Measurements from ENCODE around the gene SUPT3H.

SUPT3H gene

GRCh38 chr6:44820759-44821158, 557.0 kb downstream of the SUPT3H start:
- DNase-seq: no peak

- DNase-seq: no peak
These were observed 557.4 kb downstream of the SUPT3H start for GRCh38 chr6:44820321-44820720.

- DNase-seq: no peak
These were observed 566.3 kb downstream of the SUPT3H start for GRCh38 chr6:44811456-44811855.

GRCh38 chr6:44809258-44809657, 568.5 kb downstream of the SUPT3H start:
- no peak for DNase-seq

- DNase-seq: no peak
These were observed 569.6 kb downstream of the SUPT3H start for GRCh38 chr6:44808148-44808547.

GRCh38 chr6:44806656-44807055, 571.1 kb downstream of the SUPT3H start:
- no peak for DNase-seq

- DNase-seq: no peak
These were observed 572.4 kb downstream of the SUPT3H start for GRCh38 chr6:44805238-44805846.

GRCh38 chr6:44804546-44805159, 573.1 kb downstream of the SUPT3H start:
- no peak for DNase-seq

GRCh38 chr6:44804016-44804415, 573.7 kb downstream of the SUPT3H start:
- no peak for DNase-seq

GRCh38 chr6:44800784-44801592, 576.7 kb downstream of the SUPT3H start:
- no peak for DNase-seq

- no peak for DNase-seq
These were observed 577.5 kb downstream of the SUPT3H start for GRCh38 chr6:44800171-44800783.

GRCh38 chr6:44797746-44798145, 580.0 kb downstream of the SUPT3H start:
- DNase-seq: no peak

GRCh38 chr6:44795326-44795725, 582.4 kb downstream of the SUPT3H start:
- no peak for DNase-seq

GRCh38 chr6:44789806-44790205, 587.9 kb downstream of the SUPT3H start:
- no peak for DNase-seq

GRCh38 chr6:44789061-44789460, 588.7 kb downstream of the SUPT3H start:
- no peak for DNase-seq

GRCh38 chr6:44788387-44788981, 589.2 kb downstream of the SUPT3H start:
- DNase-seq: no peak

GRCh38 chr6:44787254-44787834, 590.4 kb downstream of the SUPT3H start:
- DNase-seq: no peak

GRCh38 chr6:44785130-44785529, 592.6 kb downstream of the SUPT3H start:
- no peak for DNase-seq

- DNase-seq: no peak
These were observed 593.5 kb downstream of the SUPT3H start for GRCh38 chr6:44784195-44784594.

GRCh38 chr6:44782892-44783291, 594.8 kb downstream of the SUPT3H start:
- DNase-seq: no peak

- DNase-seq: no peak
These were observed 595.7 kb downstream of the SUPT3H start for GRCh38 chr6:44781912-44782597.

GRCh38 chr6:44780161-44780560, 597.6 kb downstream of the SUPT3H start:
- DNase-seq: no peak

Measured in bone marrow (tissue), 2 donors.